T-cell (primary cell): ENCODE measurements around the gene CSTB. TPM values are rescaled to one million over a fixed set of nuclear protein-coding genes. Genes with fewer than 3 reads are reported as not detected.

ENCODE experiments used
- ATAC-seq, 4 experiments: fragments of 200-7000 bp in 3 of 4; fragments of 150-1000 bp in 1 of 4; cut with Tn5 transposase; replicated peaks in 1 of 4; 1 replicate in 3 of 4; 2 replicates in 1 of 4; pipeline ENCODE4 v1.10.0; 2021; ENCODE audit warnings: moderate library complexity in 3 of 4, mild to moderate bottlenecking in 2 of 4, moderate number of reproducible peaks in 1 of 4
- CTCF ChIA-PET, 2 donors: fragments of 300-600 bp; sonication (Branson Sonifier 250); formaldehyde crosslinking; loops; one replicate each; lab custom pipeline; 2022; ENCODE audit warnings: antibody characterized with exemption in 2 of 2; lab: Charles Lee
- POLR2A ChIA-PET, 2 donors: fragments of 300-600 bp; sonication (Branson Sonifier 250); formaldehyde crosslinking; loops; one replicate each; lab custom pipeline; 2022; ENCODE audit warnings: antibody characterized with exemption in 2 of 2; lab: Charles Lee
- DNase-seq, 35 experiments: peaks; one replicate each; pipeline versions ENCODE4 v3.0.0 to v3.0.0-alpha.2; 2013 to 2023
- H3K27ac ChIP-seq: one replicate; pipeline ENCODE4 v1.5.1; 2013; ENCODE audit warnings: low read length
- H3K27me3 ChIP-seq, 2 experiments: replicated peaks in 1 of 2; 1 replicate in 1 of 2; 2 replicates in 1 of 2; pipeline versions ENCODE4 v1.6.1 to v1.7.0; 2013; ENCODE audit warnings: low read length in 1 of 2, mixed read lengths in 1 of 2; ENCODE audit not compliant: control insufficient read depth in 2 of 2, insufficient read depth in 2 of 2; ENCODE audit errors: extremely low read depth in 1 of 2
- H3K36me3 ChIP-seq, 2 donors: 1 replicate in 1 of 2; 2 replicates in 1 of 2; pipeline versions ENCODE4 v1.6.1 to v1.7.0; 2013; ENCODE audit warnings: low read length in 1 of 2; ENCODE audit not compliant: control insufficient read depth in 2 of 2, insufficient read depth in 1 of 2; ENCODE audit errors: extremely low read depth in 1 of 2
- H3K4me1 ChIP-seq, 2 experiments: 1 replicate in 1 of 2; 2 replicates in 1 of 2; pipeline versions ENCODE4 v1.6.1 to v1.7.0; 2013; ENCODE audit warnings: low read length in 2 of 2, mixed read lengths in 1 of 2; ENCODE audit not compliant: insufficient read depth in 2 of 2, control insufficient read depth in 1 of 2; ENCODE audit errors: extremely low read depth in 1 of 2
- H3K4me3 ChIP-seq, 2 donors: 1 replicate in 1 of 2; 2 replicates in 1 of 2; pipeline versions ENCODE4 v1.5.1 to v1.7.0; 2013; ENCODE audit warnings: mild to moderate bottlenecking in 2 of 2, low read length in 1 of 2, moderate library complexity in 1 of 2; ENCODE audit not compliant: control insufficient read depth in 1 of 2; ENCODE audit errors: extremely low read depth in 1 of 2
- H3K9me3 ChIP-seq: 2 replicates; pipeline ENCODE4 v1.7.0; 2013
- H3K27ac Mint-ChIP-seq, 2 donors: one replicate each; pipeline ENCODE4 v1.8.0; 2020 to 2021; ENCODE audit warnings: mild to moderate bottlenecking in 2 of 2, mixed read lengths in 2 of 2
- H3K27me3 Mint-ChIP-seq, 2 donors: one replicate each; pipeline ENCODE4 v1.8.0; 2021 to 2022; ENCODE audit warnings: mixed read lengths in 2 of 2
- H3K36me3 Mint-ChIP-seq: one replicate; pipeline ENCODE4 v1.8.0; 2021; ENCODE audit warnings: mixed read lengths
- H3K4me1 Mint-ChIP-seq, 3 donors: one replicate each; pipeline ENCODE4 v1.8.0; 2020 to 2022; ENCODE audit warnings: mixed read lengths in 3 of 3, mild to moderate bottlenecking in 1 of 3
- H3K4me3 Mint-ChIP-seq, 3 donors: one replicate each; pipeline ENCODE4 v1.8.0; 2020 to 2022; ENCODE audit warnings: mild to moderate bottlenecking in 3 of 3, mixed read lengths in 3 of 3, moderate library complexity in 3 of 3
- H3K9me3 Mint-ChIP-seq, 3 donors: one replicate each; pipeline ENCODE4 v1.8.0; 2020 to 2022; ENCODE audit warnings: mixed read lengths in 3 of 3
- WGBS: methylation state at CpG from one replicate; pipeline ENCODE4 v1.1.5; 2013; ENCODE audit warnings: missing lambda C conversion rate; ENCODE audit not compliant: insufficient coverage; 5-methylcytosine and 5-hydroxymethylcytosine counted together
- total RNA-seq, 35 experiments: library from RNA in 6 of 35; stranded (reverse) in 6 of 35; fragments of 120-200 nt in 1 of 35; gene quantifications; one replicate each; pipeline versions ENCODE4 v1.2.1 to v1.2.4 and lab custom pipeline; 2013 to 2026

CSTB gene
- total RNA-seq, 5 donors from 2014 or later (not counting 1 experiment from before 2014, with no cell fraction given): 19.0 to 34.7 (median 25.9) TPM

DNA sequence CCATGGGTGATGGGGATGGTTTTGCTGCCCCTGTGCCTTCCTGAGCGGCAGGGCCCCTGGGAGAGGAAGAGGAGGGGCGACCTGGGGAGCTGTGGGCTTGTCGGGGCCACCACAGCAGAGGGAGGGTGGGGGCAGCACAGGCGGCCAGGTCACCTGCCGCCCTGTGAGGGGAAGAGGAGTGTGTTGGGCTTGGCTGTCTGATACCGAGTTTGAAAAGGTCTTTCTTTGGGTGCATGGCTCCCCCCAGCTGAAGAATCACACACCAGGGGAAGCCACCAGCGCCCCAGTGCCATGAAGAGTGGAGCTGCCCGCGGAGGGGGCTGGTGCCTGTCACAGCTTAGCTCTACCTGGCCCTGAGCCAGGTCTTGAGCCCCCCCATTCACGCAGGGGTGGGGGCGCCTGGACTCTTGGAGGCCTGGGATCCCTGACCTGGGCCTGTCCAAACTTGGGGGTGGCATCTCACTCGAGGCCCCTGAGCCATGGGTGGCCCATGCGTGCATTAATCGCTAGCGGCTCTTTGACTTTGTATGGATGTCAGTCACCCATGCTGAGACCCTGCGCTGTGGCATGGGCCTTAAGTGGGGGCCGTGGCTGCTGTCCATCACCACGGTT is 26.4 kb downstream of the CSTB start:
- CTCF ChIA-PET: no interaction called here
- Histone ChIP-seq H3K36me3 (peaks cover 11 to 52% of the 10 kb centered on the region in 2 donors), H3K27ac (no peak overlapping the region), H3K9me3 (no peaks in the 10 kb centered on the region), H3K4me1 (peaks cover 0 to 3% of the 10 kb centered on the region in 2 experiments), H3K4me3 (no peak overlapping the region), H3K27me3 (no peaks in the 10 kb centered on the region)
- Mint-ChIP-seq H3K4me1 (no peaks in the 10 kb centered on the region), H3K27ac (no peak overlapping the region), H3K27me3 (no peaks in the 10 kb centered on the region), H3K36me3 (peaks cover 30% of the 10 kb centered on the region), H3K4me3 (no peak overlapping the region), H3K9me3 (no peaks in the 10 kb centered on the region)
- POLR2A ChIA-PET: interaction anchor here in 1 of 2 donors (0.6 kb wide), 1 partner anchor 593 kb away, joined by 3 read pairs; no protein-coding TSS in a partner anchor
- ATAC-seq: peak in 2 of 4 experiments; percentile 20 to 29
- 90% methylated on average over 11 of the region's 18 CpGs for WGBS
- no peak for DNase-seq

DNA sequence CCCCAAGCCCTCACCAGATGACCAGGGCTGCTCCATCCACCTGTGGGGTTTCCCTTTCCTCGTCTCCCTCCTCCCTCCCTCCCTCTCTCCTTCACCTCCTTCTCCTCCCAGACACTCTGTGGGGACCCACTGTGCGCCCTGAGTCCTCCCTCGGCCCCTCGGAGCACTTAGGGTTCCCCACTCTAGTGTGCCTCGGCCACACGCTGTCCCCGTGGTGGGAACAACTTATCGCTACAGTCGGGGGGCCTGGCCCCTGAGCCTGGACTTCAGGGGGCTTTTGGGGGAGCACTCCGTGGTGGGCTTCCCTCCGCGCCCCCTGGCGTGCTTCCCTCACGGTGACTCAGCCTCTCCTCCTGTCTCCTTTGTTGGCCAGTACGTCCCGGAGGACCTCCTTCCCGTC is 27.5 kb downstream of the CSTB start:
- 96% methylated on average over 12 of the region's 17 CpGs for WGBS
- H3K27me3 Mint-ChIP-seq: no peaks in the 10 kb centered on the region
- H3K4me1 Mint-ChIP-seq: no peaks in the 10 kb centered on the region
- POLR2A ChIA-PET: no interaction called here
- H3K9me3 Mint-ChIP-seq: no peaks in the 10 kb centered on the region
- Histone ChIP-seq H3K9me3 (no peaks in the 10 kb centered on the region), H3K27ac (no peak overlapping the region), H3K27me3 (no peaks in the 10 kb centered on the region), H3K36me3 (peaks cover 0 to 57% of the 10 kb centered on the region in 2 donors), H3K4me3 (no peak overlapping the region), H3K4me1 (peaks cover 0 to 3% of the 10 kb centered on the region in 2 experiments)
- H3K27ac Mint-ChIP-seq: no peak overlapping the region
- no peak overlapping the region for H3K4me3 Mint-ChIP-seq
- no peak for ATAC-seq
- peaks cover 25% of the 10 kb centered on the region for H3K36me3 Mint-ChIP-seq
- DNase-seq: no peak
- CTCF ChIA-PET: no interaction called here

DNA sequence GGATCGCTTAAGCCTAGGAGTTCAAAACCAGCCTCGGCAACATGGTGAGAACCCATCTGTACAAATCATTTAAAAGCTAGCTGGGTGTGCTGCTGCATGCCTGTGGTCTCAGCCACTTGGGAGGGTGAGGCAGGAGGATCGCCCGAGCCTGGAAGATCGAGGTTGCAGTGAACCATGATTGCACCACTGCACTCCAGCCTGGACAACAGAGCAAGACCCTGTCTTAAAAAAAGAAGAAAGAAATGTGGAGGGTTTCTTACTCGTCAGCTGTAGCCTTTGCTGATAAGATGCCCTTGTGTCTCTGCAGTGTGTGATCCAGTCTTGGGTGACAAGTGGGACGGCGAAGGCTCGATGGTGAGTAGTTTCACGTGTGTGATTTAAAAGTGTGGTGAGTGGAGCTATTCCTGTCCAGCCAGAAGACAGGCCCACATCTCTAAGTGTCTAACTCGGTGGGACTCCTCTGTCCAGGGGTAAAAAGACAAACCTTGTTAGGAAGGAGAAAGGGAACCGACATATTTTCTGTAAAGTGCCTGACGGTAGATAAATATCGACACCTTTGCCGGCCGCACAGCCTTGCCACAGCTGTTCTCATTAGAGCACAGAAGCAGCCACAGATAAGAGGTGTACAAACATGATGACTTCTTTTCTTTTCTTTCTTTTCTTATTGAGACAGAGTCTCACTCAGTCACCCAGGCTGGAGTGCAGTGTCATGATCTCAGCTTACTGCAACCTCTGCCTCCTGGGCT is 30.2 kb downstream of the CSTB start:
- no peak for ATAC-seq
- H3K27me3 Mint-ChIP-seq: no peaks in the 10 kb centered on the region
- Histone ChIP-seq H3K36me3 (peaks cover 5 to 50% of the 10 kb centered on the region in 2 donors), H3K9me3 (no peaks in the 10 kb centered on the region), H3K4me1 (peaks cover 0 to 3% of the 10 kb centered on the region in 2 experiments), H3K27me3 (no peaks in the 10 kb centered on the region), H3K4me3 (no peak overlapping the region), H3K27ac (no peak overlapping the region)
- H3K4me3 Mint-ChIP-seq: no peak overlapping the region
- 99% methylated on average over 13 of the region's 16 CpGs for WGBS
- no peak for DNase-seq
- ChIA-PET POLR2A (no interaction called here), CTCF (no interaction called here)
- H3K36me3 Mint-ChIP-seq: peaks cover 18% of the 10 kb centered on the region
- peaks cover 0 to 2% (median 0%) of the 10 kb centered on the region in 3 donors for H3K4me1 Mint-ChIP-seq
- H3K9me3 Mint-ChIP-seq: no peaks in the 10 kb centered on the region
- H3K27ac Mint-ChIP-seq: no peak overlapping the region

DNA sequence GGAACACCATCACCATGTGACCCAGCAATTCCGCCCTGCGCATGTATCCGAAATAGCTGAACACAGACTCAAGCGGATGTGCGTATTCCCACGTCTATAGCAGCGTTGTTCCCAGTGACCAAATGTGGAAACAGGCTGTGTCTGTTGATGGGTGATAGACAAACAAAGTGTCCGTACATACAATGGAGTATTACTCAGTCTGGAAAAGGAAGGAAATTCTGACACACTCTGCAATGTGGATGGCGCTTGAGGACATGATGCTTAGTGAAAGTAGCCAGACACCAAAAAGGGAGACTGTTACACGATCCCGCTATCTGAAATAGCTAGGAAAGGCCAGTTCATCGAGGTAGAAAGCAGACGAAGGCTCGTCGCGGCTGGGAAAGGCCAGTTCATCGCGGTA is 31.4 kb downstream of the CSTB start:
- ChIA-PET CTCF (no interaction called here), POLR2A (no interaction called here)
- DNase-seq (no peak), ATAC-seq (no peak)
- no peak overlapping the region for H3K4me3 Mint-ChIP-seq
- H3K4me3 ChIP-seq: no peak overlapping the region
- H3K36me3 Mint-ChIP-seq: peaks cover 13% of the 10 kb centered on the region
- over 99% methylated on average over 18 of the region's 18 CpGs for WGBS
- no peaks in the 10 kb centered on the region for H3K9me3 ChIP-seq
- peaks cover 0 to 8% of the 10 kb centered on the region in 2 experiments for H3K4me1 ChIP-seq
- no peaks in the 10 kb centered on the region for H3K27me3 ChIP-seq
- H3K9me3 Mint-ChIP-seq: no peaks in the 10 kb centered on the region
- no peak overlapping the region for H3K27ac Mint-ChIP-seq
- H3K27me3 Mint-ChIP-seq: no peaks in the 10 kb centered on the region
- H3K4me1 Mint-ChIP-seq: peaks cover 2 to 9% (median 7%) of the 10 kb centered on the region in 3 donors
- peaks cover 5 to 40% of the 10 kb centered on the region in 2 donors for H3K36me3 ChIP-seq
- no peak overlapping the region for H3K27ac ChIP-seq

- no peak overlapping the region for H3K27ac ChIP-seq
- no peaks in the 10 kb centered on the region for H3K27me3 ChIP-seq
- no peak for ATAC-seq
- Mint-ChIP-seq H3K36me3 (peaks cover 13% of the 10 kb centered on the region), H3K4me3 (no peak overlapping the region), H3K4me1 (peaks cover 2 to 14% (median 11%) of the 10 kb centered on the region in 3 donors), H3K9me3 (no peaks in the 10 kb centered on the region), H3K27ac (no peak overlapping the region), H3K27me3 (no peaks in the 10 kb centered on the region)
- ChIA-PET CTCF (no interaction called here), POLR2A (no interaction called here)
- H3K36me3 ChIP-seq: peaks cover 5 to 40% of the 10 kb centered on the region in 2 donors
- H3K4me1 ChIP-seq: peaks cover 0 to 5% of the 10 kb centered on the region in 2 experiments
- H3K4me3 ChIP-seq: no peak overlapping the region
- no peaks in the 10 kb centered on the region for H3K9me3 ChIP-seq
- no peak for DNase-seq
- 94% methylated on average over 8 of the region's 8 CpGs for WGBS
These were observed 32.2 kb downstream of the CSTB start for GRCh38 chr21:43743947-43744346.

- no peaks in the 10 kb centered on the region for H3K27me3 Mint-ChIP-seq
- Histone ChIP-seq H3K9me3 (no peaks in the 10 kb centered on the region), H3K36me3 (peaks cover 14 to 31% of the 10 kb centered on the region in 2 donors), H3K27ac (no peak overlapping the region), H3K27me3 (no peaks in the 10 kb centered on the region), H3K4me1 (peaks cover 0 to 5% of the 10 kb centered on the region in 2 experiments), H3K4me3 (no peak overlapping the region)
- CTCF ChIA-PET: no interaction called here
- no peak overlapping the region for H3K4me3 Mint-ChIP-seq
- peaks cover 2 to 14% (median 11%) of the 10 kb centered on the region in 3 donors for H3K4me1 Mint-ChIP-seq
- 78% methylated on average over 25 of the region's 28 CpGs for WGBS
- H3K27ac Mint-ChIP-seq: no peak overlapping the region
- ATAC-seq (no peak), DNase-seq (no peak)
- peaks cover 16% of the 10 kb centered on the region for H3K36me3 Mint-ChIP-seq
- no peaks in the 10 kb centered on the region for H3K9me3 Mint-ChIP-seq
- POLR2A ChIA-PET: no interaction called here
These were observed 34.5 kb downstream of the CSTB start for GRCh38 chr21:43741423-43742096.
